ENCODE data around the gene MIOX. TPM values are rescaled to one million over a fixed set of nuclear protein-coding genes. Genes with fewer than 3 reads are reported as not detected.

The MIOX gene
- total RNA-seq, 1 experiment from 2014 or later: not detected

DNA sequence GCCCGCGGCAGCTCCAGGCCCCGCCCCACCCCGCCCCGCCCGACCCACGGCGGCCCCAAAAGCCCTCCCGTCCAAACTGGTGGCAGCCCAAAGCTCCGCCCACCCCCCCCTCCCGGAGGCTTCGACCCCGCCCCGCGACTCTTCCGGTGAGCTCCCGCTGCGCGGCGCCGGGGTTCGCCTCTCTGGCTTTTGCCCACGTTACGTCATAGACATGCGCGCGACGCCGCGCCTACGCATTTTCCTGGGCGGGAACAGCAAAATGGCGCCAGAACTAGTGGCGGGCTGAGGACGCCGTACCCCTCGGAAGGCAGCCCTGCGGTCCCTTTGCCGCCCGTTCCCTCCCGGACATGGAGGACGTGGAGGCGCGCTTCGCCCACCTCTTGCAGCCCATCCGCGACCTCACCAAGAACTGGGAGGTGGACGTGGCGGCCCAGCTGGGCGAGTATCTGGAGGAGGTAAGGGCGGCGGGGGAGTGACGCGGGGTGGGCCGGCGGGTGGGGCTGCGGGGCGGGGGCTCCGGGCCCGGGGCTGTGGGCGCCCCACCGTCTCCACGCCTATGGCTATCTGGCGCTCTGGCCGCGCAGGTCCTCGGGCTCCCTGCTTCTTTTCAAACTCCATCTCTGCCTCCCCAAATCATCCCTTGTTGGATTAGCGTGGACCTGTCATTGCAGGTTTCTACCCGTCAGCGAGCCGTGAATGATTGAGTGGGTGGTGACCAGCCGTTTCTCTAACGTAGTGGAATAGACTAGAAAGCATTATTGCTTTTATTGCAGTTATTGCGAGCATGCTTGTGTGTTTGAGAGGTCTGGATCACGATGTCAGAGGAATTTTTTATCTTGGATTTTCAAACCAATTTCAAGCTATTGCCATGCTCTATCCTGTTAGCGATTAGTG, 21.6 kb downstream of the MIOX start, which contains the start of gene NCAPH2:
Gene NCAPH2, plus strand, starts transcription at position 234 of the 894 bp plus-strand sequence. Its CDS starts 114 bp downstream, at position 348.
- ChIA-PET POLR2A (interaction anchor here (0.5 to 2.6 kb wide), 17 partner anchors 11 to 261 kb away, joined by 3 to 71 read pairs (median 3); partner anchors contain the start of genes ARSA, CHKB, MIOX and SCO2), CTCF (interaction anchor here (0.6 to 2.3 kb wide), 10 partner anchors 10 to 214 kb away, joined by 3 to 32 read pairs (median 4); partner anchors contain the start of genes SCO2 and SYCE3)
- no peaks in the 10 kb centered on the region; the same call in 1 of the 2 replicates for H3K36me3 ChIP-seq (ENCODE audit: control insufficient read depth, insufficient read depth, low read length)
- H3K4me1 ChIP-seq: peaks cover 5% of the 10 kb centered on the region; the same call in 1 of the 2 replicates
- Mint-ChIP-seq H3K4me1 (ENCODE audit: low read depth, unreplicated experiment) (peaks cover 11% of the 10 kb centered on the region), H3K36me3 (ENCODE audit: insufficient read depth, unreplicated experiment) (peaks cover 38% of the 10 kb centered on the region), H3K27ac (ENCODE audit: unreplicated experiment) (peak within 1 kb of the TSS; percentile 90), H3K9me3 (ENCODE audit: unreplicated experiment) (no peaks in the 10 kb centered on the region), H3K27me3 (ENCODE audit: insufficient read depth, unreplicated experiment) (no peaks in the 10 kb centered on the region), H3K4me3 (ENCODE audit: unreplicated experiment) (peak within 1 kb of the TSS; percentile 93)
- no TSS peak for BruUV-seq (replicated peaks)
- no peaks in the 10 kb centered on the region for H3K27me3 ChIP-seq (replicated peaks; ENCODE audit: control insufficient read depth, insufficient read depth, low read length)
- peak within 1 kb of the TSS; percentile 91 for H3K4me3 ChIP-seq (ENCODE audit: low read depth, low read length)
- no peaks in the 10 kb centered on the region for H3K9me3 ChIP-seq
- intact Hi-C loops (cut with micrococcal nuclease; ENCODE audit: unreplicated experiment): loop anchor here (10.0 kb wide), 1 partner anchor 113 kb away; no protein-coding TSS in a partner anchor
- TF ChIP-seq, protein P1, sequence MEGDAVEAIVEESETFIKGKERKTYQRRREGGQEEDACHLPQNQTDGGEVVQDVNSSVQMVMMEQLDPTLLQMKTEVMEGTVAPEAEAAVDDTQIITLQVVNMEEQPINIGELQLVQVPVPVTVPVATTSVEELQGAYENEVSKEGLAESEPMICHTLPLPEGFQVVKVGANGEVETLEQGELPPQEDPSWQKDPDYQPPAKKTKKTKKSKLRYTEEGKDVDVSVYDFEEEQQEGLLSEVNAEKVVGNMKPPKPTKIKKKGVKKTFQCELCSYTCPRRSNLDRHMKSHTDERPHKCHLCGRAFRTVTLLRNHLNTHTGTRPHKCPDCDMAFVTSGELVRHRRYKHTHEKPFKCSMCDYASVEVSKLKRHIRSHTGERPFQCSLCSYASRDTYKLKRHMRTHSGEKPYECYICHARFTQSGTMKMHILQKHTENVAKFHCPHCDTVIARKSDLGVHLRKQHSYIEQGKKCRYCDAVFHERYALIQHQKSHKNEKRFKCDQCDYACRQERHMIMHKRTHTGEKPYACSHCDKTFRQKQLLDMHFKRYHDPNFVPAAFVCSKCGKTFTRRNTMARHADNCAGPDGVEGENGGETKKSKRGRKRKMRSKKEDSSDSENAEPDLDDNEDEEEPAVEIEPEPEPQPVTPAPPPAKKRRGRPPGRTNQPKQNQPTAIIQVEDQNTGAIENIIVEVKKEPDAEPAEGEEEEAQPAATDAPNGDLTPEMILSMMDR (IDR thresholded peaks at IDR 0.05; ENCODE audit: insufficient read depth in 1 of 2, low read depth in 1 of 2, low read length in 1 of 2, severe bottlenecking in 1 of 2, unreplicated experiment in 1 of 2): no peak
- peak; percentile 95 to 96 for DNase-seq

- Mint-ChIP-seq H3K4me3 (ENCODE audit: unreplicated experiment) (peak overlapping the region; percentile 78), H3K9me3 (ENCODE audit: unreplicated experiment) (no peaks in the 10 kb centered on the region), H3K4me1 (ENCODE audit: low read depth, unreplicated experiment) (peaks cover 11% of the 10 kb centered on the region), H3K36me3 (ENCODE audit: insufficient read depth, unreplicated experiment) (peaks cover 43% of the 10 kb centered on the region), H3K27me3 (ENCODE audit: insufficient read depth, unreplicated experiment) (no peaks in the 10 kb centered on the region), H3K27ac (ENCODE audit: unreplicated experiment) (peak overlapping the region; percentile 90)
- Histone ChIP-seq H3K27me3 (replicated peaks; ENCODE audit: control insufficient read depth, insufficient read depth, low read length) (no peaks in the 10 kb centered on the region), H3K4me3 (ENCODE audit: low read depth, low read length) (peak overlapping the region; percentile 64), H3K9me3 (no peaks in the 10 kb centered on the region), H3K36me3 (ENCODE audit: control insufficient read depth, insufficient read depth, low read length) (no peaks in the 10 kb centered on the region; the same call in 1 of the 2 replicates), H3K4me1 (peaks cover 5% of the 10 kb centered on the region; the same call in 1 of the 2 replicates)
- ChIA-PET POLR2A (interaction anchor here (1.4 to 2.6 kb wide), 3 partner anchors 11 to 54 kb away, joined by 11 to 71 read pairs (median 14); partner anchors contain the start of genes SCO2 and SYCE3), CTCF (interaction anchor here (1.6 to 2.3 kb wide), 2 partner anchors 16 to 19 kb away, joined by 3 to 32 read pairs; partner anchors contain the start of gene SCO2)
- no peak for DNase-seq
- intact Hi-C loops (cut with micrococcal nuclease; ENCODE audit: unreplicated experiment): loop anchor here (10.0 kb wide), 1 partner anchor 114 kb away; no protein-coding TSS in a partner anchor
- TSS peak; percentile 64 for BruUV-seq (replicated peaks)
- TF ChIP-seq, protein P1 (IDR thresholded peaks at IDR 0.05; ENCODE audit: insufficient read depth in 1 of 2, low read depth in 1 of 2, low read length in 1 of 2, severe bottlenecking in 1 of 2, unreplicated experiment in 1 of 2): no peak
Observed at GRCh38 chr22:50508897-50509296, 22.2 kb downstream of the MIOX start.

GRCh38 chr22:50513175-50513574, 26.5 kb downstream of the MIOX start:
- Histone ChIP-seq H3K36me3 (ENCODE audit: control insufficient read depth, insufficient read depth, low read length) (peaks cover 2% of the 10 kb centered on the region; the same call in 1 of the 2 replicates), H3K27me3 (replicated peaks; ENCODE audit: control insufficient read depth, insufficient read depth, low read length) (no peaks in the 10 kb centered on the region), H3K4me3 (ENCODE audit: low read depth, low read length) (no peak overlapping the region), H3K9me3 (no peaks in the 10 kb centered on the region), H3K4me1 (peaks cover 5% of the 10 kb centered on the region; the same call in 1 of the 2 replicates)
- no TSS peak for BruUV-seq (replicated peaks)
- no peak overlapping the region for H3K27ac Mint-ChIP-seq (ENCODE audit: unreplicated experiment)
- no peaks in the 10 kb centered on the region for H3K27me3 Mint-ChIP-seq (ENCODE audit: insufficient read depth, unreplicated experiment)
- no peak overlapping the region for H3K4me3 Mint-ChIP-seq (ENCODE audit: unreplicated experiment)
- peaks cover 66% of the 10 kb centered on the region for H3K36me3 Mint-ChIP-seq (ENCODE audit: insufficient read depth, unreplicated experiment)
- no peak for DNase-seq
- no peaks in the 10 kb centered on the region for H3K9me3 Mint-ChIP-seq (ENCODE audit: unreplicated experiment)
- TF ChIP-seq, protein P1 (IDR thresholded peaks at IDR 0.05; ENCODE audit: insufficient read depth in 1 of 2, low read depth in 1 of 2, low read length in 1 of 2, severe bottlenecking in 1 of 2, unreplicated experiment in 1 of 2): no peak
- intact Hi-C loops (cut with micrococcal nuclease; ENCODE audit: unreplicated experiment): no loop called here
- peaks cover 11% of the 10 kb centered on the region for H3K4me1 Mint-ChIP-seq (ENCODE audit: low read depth, unreplicated experiment)
- ChIA-PET CTCF (no interaction called here), POLR2A (no interaction called here)

Data from Caco-2 (cell line).